GM12891 (cell line): Measurements from ENCODE around the gene ZNF3.
A peak's percentile ranks its signal among the peaks of the same experiment; 100 is the strongest.

Source experiments
- POLR2A ChIP-seq: IDR thresholded peaks from 2 replicates; pipeline ENCODE4 v1.6.1; 2011; ENCODE audit warnings: low read depth, low read length, control low read depth
- POLR2AphosphoS5 ChIP-seq: IDR thresholded peaks from 2 replicates; pipeline ENCODE4 v1.6.1; 2011; ENCODE audit warnings: low read depth, low read length, control low read depth
- TAF1 ChIP-seq: IDR thresholded peaks from 2 replicates; pipeline ENCODE4 v1.6.1; 2011; ENCODE audit warnings: low read depth, low read length, control low read depth

DNA sequence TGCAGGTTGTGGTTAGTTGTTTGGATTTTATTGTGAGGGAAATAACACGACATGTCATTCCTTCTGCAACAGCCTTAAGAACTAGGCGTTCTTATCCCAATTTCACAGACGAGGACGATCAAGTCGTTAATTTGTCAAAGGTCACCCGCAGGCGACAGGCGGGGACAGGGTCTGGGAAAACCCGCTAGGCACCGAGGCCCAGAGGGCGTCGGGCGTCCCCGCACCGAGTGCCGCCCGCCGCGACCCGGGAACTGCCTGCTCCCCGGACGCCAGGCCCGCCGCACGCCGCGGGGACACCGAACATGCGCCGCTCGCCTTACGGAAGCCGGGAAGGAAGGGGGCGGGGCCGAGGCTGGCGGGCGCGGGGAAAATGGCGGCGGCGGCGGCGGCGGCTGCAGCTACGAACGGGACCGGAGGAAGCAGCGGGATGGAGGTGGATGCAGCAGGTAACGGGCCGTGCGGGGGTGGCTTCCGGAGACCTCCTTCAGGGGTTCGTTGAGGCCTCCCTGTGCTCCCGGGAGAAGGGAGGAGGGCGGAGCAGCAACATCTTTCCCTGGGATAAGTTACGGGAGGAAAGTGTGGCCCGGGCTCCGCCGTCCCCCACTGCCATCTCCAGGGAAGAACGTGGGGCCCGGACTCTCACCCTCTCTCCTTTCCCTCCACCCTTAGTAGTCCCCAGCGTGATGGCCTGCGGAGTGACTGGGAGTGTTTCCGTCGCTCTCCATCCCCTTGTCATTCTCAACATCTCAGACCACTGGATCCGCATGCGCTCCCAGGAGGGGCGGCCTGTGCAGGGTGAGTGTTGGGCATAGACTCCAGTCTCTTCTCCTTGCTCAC, 7.3 kb upstream of the ZNF3 start, which contains the start of gene COPS6:
- TF ChIP-seq TAF1 = peak; percentile 61
- TF ChIP-seq POLR2AphosphoS5 = peak; percentile 54; the same call in 1 of the 2 replicates
- peak; percentile 75 for TF ChIP-seq POLR2A
